ENCODE results near the gene DRAM2.

Gene DRAM2

DNA sequence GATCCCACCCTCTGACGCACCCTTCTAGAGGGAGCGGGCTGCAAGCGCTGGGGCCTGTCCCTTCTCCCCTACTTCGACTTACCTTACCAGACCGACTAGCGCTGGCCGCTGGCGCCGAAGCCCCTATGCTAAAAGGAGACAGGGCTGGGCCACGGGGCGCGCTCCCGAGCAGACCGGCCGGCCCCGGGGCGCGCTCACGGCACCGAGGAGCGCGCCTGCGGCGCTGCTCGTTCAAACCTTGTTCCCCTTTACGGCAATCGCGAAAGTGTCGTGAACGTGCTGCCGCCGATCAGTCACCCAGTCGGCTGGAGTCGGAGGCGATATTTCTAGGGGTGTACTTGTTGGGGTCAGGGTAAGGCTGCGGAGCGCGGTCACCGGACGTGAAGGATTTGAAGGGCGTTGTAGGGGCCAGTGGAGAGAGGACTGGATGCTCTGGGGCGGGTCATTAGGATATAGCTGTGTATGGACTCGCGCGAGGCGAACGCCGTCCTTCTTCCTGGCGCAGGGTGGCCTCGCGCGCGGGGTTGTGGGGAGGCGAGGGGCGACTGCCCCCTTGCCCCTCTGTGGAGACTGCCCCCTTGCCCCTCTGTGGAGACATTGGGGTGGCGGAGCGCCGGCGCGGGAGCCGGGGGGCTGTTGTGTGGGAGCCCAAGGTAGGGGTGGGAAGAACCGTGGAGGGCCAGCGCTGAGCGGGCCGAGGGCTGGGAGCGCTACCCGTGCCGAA lies at the start of gene DRAM2, which contains the start of gene CEPT1:
Gene DRAM2 (minus strand): TSS at position 138 of the 724 bp plus-strand sequence. CDS start 8,539 bp downstream, outside the sequence.
Gene CEPT1 (plus strand): TSS at position 268 of the 724 bp plus-strand sequence. CDS start 7,492 bp downstream, outside the sequence.
- DNase-seq (ENCODE audit: extremely low read depth, low read depth) = peak; percentile 84
- TF ChIP-seq, protein P1, sequence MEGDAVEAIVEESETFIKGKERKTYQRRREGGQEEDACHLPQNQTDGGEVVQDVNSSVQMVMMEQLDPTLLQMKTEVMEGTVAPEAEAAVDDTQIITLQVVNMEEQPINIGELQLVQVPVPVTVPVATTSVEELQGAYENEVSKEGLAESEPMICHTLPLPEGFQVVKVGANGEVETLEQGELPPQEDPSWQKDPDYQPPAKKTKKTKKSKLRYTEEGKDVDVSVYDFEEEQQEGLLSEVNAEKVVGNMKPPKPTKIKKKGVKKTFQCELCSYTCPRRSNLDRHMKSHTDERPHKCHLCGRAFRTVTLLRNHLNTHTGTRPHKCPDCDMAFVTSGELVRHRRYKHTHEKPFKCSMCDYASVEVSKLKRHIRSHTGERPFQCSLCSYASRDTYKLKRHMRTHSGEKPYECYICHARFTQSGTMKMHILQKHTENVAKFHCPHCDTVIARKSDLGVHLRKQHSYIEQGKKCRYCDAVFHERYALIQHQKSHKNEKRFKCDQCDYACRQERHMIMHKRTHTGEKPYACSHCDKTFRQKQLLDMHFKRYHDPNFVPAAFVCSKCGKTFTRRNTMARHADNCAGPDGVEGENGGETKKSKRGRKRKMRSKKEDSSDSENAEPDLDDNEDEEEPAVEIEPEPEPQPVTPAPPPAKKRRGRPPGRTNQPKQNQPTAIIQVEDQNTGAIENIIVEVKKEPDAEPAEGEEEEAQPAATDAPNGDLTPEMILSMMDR (IDR thresholded peaks at IDR 0.05; ENCODE audit: low read depth, low read length) = no peak

DNA sequence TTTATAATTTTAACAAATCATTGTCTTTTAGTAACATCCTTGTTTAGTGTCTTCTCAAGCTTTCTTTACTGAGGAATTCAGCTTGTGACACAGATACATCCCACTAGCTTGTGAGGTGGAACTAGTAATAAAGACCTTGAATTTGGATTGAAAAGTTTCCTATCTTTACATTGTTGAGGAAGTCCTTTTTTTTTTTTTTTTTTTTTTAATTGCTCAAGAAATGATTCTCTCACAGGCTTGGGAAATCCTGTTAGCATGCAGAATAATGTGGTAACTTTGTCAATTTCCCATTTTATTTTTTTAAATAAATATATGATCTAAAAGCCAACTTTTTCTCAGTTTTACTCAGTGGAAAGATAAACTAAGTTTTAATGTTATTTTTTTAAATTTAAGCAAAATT lies 44.8 kb upstream of the DRAM2 start:
- DNase-seq (ENCODE audit: extremely low read depth, low read depth) = no peak
- TF ChIP-seq, protein P1 (IDR thresholded peaks at IDR 0.05; ENCODE audit: low read depth, low read length) = no peak

DNA sequence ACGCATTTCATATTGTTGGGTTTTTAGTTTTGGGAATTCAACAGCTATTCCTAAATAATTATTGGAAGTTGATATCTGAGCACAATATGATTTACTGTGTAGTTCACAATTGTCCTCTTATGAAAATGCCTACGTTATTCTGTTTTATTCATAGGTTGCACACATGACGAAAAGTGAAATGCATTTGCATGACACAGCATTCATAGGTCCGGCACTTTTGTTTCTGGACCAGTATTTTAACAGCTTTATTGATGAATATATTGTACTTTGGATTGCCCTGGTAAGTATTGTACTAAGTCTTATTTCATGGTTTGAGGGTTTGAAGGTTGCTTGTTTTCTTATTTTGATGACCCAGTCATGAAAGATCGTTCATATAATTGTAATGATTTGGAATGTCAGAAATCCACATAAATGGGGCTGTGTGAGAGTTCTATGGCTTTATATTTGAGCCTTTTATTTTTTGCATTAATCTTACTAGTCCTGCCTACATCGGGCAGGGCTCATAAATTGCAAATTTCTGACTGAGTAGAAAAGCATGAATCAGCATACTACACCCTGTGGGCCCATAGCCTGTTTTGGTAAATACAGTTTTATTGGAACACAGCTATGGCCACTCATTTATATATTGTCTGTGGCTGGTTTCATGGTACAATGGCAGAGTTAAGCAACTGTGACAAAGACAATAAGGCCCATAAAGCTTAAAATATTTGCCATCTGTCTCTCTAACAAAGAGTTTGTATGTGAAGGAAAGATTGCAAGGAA lies 43.6 kb upstream of the DRAM2 start:
- TF ChIP-seq, protein P1 (IDR thresholded peaks at IDR 0.05; ENCODE audit: low read depth, low read length) = no peak
- no peak for DNase-seq (ENCODE audit: extremely low read depth, low read depth)

GRCh38 chr1:111182052-111182451 lies 42.2 kb upstream of the DRAM2 start:
- DNase-seq (ENCODE audit: extremely low read depth, low read depth) = no peak
- TF ChIP-seq, protein P1 (IDR thresholded peaks at IDR 0.05; ENCODE audit: low read depth, low read length) = no peak

- DNase-seq (ENCODE audit: extremely low read depth, low read depth) = no peak
- TF ChIP-seq, protein P1 (IDR thresholded peaks at IDR 0.05; ENCODE audit: low read depth, low read length) = no peak
Observed at GRCh38 chr1:111179968-111180533, 40.2 kb upstream of the DRAM2 start.

GRCh38 chr1:111176678-111177077 lies 36.8 kb upstream of the DRAM2 start:
- TF ChIP-seq, protein P1 (IDR thresholded peaks at IDR 0.05; ENCODE audit: low read depth, low read length) = no peak
- no peak for DNase-seq (ENCODE audit: extremely low read depth, low read depth)

DNA sequence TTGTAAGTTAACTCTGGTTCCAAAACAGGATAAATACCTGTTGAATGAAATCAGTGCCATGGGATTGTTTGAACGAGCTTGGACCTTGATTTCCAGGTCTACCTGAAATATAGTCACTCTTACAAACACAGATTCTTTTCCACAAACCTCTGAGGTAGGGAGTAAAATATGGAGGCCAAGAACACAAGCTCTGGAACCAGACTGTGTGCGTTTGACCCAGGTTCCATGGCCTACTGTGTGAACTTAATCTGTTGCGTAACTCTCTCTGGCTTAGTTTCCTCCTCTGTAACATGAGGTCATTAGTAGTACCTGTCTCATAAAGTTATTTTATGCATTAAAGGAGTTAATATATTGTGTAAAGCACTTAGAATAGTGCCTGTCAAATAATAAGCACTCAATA lies 35.5 kb upstream of the DRAM2 start:
- TF ChIP-seq, protein P1 (IDR thresholded peaks at IDR 0.05; ENCODE audit: low read depth, low read length) = no peak
- no peak for DNase-seq (ENCODE audit: extremely low read depth, low read depth)
